Ureter (tissue), 1 donor: ENCODE measurements around the gene NKAIN2. TPM values are rescaled to one million over a fixed set of nuclear protein-coding genes. Genes with fewer than 3 reads are reported as not detected.

ENCODE experiments used
- DNase-seq: peaks from one replicate; pipeline ENCODE4 v3.0.0-alpha.2; 2020; ENCODE audit warnings: low spot score
- total RNA-seq: library from RNA; stranded (reverse); gene quantifications from one replicate; pipeline ENCODE4 v1.2.4, GENCODE V29; 2023
- donor health status: DM: yes; HTN: yes; CAD: no.

The NKAIN2 gene
- 0.73 TPM for total RNA-seq

DNA sequence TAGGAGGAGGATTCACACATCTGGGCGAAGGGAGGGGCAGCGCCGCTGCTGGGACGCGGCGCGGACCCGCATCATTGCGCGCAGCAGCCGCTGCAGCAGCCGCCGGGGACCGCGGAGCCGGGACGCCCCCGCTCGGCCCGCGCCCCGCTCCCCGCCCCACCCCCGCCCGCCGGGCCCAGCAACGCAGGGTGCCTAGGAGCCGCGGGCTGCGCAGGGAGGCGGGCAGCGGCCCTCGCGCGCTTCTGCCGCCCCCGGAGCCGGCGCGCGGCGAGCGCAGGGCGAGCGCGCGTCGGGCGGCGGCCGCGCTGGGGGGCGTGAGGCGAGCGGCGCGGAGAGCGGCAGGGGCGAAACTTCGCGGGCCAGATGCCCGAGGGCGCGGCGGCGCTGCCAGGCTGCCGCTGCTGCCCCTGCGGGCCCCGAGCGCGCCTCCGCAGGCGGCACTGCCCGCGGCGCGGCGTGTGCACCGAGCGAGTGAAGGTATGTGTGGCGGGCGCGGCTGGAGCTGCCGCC lies at the start of gene NKAIN2:
NKAIN2 (plus strand) TSS at position 362 of the 510 bp plus-strand sequence.
- no peak for DNase-seq

DNA sequence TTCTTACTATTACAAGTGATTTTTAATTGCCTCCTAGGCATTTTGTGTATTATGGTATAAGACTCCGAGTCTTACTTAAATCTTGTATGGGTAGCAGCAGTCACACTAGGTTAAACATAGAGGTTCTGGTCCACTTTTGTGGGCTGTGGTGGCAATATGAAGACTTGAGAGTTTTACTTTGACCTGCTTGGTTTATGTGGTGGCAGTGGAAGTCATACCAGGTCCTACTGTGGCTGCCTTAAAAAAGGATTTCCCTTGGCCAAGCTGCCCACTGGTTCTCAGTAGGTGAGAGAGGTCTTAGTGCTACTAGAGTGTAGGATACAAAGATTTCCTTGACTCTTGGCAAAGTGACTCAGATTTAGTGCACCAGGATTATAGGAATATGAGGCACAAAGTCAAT lies 44.2 kb upstream of the NKAIN2 start:
- no peak for DNase-seq

DNA sequence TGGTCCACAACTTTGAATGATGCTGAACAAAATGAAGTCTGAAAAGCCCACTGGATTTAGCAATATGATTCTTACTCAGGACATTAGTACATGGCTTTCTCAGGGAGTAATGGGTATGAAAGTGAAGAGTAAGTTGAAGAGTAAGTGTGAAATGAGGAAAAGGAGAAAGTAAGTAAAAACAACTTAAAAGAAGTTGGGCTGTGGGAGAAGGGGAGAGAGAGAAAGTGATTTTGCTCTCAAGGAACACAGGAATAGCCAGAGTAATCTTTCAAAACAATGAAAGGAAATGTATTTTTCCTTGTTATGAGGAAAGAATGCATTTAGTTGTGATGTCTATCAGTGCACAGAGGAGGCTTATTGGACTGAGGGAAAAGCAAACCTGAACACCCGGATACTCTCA lies 39.8 kb upstream of the NKAIN2 start:
- DNase-seq, result no peak

DNA sequence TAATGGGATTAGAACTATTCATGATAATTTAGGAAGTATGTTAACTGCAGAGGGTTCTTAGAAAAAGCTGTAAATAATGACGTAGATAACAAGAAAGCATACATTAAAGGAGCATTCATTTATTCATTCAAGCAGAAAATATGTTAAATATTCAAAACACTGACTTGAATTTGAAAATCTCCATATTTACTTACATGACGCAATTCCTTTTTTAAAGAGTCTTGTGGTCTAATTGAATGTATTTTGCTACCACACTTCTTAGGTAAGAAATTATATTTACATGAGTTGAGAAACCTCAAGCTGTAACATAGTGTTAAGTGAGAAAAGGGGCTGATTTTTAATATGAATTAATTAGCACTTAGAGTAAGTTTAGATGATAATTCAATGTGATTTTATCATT lies 38.9 kb upstream of the NKAIN2 start:
- no peak for DNase-seq

DNA sequence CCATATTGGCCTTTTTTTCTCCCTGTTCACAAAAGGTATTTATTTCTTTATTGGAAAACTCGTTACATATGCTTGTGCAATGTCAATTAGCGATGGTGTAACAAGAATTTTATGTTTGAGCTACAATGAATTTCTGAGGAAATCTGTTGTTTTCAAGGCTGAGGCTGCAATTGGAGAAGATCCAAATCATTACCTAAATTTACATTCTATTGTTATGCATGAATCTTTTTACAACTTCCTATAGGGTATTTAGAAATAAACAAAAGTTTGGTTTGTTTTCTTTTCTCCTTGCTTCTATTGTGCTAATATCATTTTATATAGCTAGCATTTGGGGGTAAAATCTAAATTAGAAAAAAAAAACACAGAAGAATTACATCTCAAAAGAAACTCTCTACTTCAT lies 34.7 kb upstream of the NKAIN2 start:
- no peak for DNase-seq

DNA sequence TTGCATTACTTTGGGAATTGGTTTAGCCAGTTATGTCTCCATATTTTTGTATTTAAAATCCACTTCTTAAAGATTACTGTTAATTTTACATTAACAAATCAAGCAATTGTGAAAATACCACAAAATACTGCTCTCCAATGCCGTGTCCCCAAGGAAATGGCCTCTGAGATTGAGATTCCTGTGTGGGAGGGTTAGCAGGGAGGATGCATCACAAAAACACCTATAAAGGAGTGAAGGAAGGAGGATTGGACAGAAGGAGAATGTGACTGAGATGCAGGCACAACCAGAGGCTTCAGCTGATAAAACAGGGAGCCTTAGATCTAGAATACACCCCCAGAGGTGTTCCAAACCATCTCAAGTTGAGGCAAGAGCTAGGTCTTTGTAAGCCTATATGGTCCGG lies 34.2 kb upstream of the NKAIN2 start:
- DNase-seq, result no peak

DNA sequence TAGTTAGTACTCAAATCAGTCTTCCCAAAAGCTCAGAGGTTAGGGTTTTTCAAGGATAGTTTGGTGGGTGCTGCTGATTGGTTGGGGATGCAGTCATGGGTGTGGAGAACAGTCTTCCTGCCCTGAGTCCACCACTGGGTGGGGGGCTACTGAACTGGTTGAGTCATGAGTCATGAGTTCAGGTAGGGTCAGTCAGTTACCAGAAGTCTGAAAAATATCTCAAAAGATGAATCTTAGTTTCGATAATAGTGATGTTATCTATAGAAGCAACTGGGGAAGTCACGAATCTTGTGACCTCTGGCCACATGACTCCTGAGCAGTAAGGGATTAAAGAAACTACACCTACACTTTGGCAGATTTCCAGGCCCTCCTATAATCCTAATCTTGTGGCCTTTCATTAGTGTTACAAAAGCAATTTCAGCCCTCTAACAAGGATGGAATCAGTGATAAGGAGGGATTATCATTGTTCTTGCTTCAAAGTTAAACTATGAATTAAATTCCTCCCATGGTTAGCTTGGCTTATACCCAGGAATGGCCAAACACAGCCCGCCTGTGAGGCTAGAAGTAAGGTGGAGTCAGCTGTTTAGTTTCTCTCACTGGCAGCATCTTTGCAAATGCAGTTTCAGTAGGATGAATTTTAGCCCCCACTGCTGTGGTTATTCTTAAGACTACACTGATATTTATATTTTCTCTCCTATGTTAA lies 33.3 kb upstream of the NKAIN2 start:
- DNase-seq, result no peak

DNA sequence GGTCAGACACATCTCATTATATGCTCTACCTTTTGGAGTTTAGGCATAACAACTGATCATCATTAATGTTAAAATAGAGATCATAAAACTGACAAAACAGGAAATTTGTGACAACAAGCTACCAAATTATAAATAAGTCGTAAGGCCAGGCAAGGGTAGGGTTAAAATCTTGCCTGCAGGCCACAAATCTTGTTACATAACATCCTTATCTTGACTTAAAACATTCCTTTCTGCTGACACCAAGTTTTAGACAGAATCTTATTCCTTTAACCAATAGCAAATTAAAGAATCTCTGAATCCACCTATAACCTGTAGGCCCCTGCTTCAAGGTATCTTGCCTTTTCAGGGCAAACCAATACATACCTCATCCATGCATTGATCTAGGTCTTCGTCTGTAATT lies 32.5 kb upstream of the NKAIN2 start:
- DNase-seq, result no peak

DNA sequence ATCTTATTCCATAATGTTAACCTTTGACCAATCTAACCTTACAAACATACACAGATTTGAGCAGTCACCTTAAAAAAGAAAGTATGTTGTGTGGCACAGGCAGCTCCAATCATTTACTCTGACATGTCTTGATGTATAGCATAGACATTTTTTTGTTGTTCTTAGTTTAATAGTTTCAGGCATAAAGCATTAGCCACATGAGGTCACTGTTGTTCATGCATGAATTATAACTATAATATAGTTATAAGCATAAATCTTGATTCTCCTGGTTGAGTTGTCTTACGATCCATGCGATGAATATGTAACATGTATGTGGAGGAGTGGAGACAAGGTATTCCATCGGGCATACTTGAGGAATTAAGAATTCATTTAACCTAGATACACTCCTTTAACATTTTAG lies 26.1 kb upstream of the NKAIN2 start:
- no peak for DNase-seq

DNA sequence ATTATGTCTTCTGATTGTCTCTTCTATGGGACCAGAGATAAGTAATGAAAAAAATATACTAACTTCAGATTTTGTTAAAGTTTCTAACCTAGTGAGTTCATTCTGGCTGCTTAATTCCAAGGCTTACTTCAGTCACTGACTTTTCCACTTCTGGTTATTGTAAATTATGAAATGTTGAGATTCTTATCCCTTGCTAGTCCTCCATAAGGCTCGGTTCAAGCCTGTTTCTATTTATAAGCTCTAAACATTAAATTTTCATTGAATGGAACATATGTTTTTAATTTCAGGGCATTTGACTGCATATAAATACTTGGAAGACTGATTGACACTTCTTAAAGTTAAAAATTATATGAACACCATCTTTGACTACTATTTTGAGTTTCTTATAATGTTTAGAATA lies 23.6 kb upstream of the NKAIN2 start:
- no peak for DNase-seq

DNA sequence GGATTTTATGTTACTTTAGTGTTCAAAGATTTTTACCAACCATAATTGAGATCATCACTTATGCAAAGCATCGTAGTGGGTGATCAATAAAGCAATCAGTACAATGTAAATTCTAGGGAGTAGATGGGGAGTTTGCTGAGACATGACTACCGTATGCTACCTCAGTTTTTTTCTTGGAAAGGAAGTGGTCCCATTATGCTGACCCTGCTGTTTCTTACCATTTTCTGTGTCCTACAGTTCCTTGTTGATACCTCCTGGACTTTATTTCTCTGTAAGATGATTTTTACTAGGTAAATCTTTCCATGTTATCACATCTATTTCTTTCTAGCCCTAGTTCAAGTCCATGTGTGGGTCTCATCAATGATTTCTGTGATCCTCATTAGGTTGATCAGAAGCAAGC lies 19.3 kb upstream of the NKAIN2 start:
- DNase-seq, result no peak

DNA sequence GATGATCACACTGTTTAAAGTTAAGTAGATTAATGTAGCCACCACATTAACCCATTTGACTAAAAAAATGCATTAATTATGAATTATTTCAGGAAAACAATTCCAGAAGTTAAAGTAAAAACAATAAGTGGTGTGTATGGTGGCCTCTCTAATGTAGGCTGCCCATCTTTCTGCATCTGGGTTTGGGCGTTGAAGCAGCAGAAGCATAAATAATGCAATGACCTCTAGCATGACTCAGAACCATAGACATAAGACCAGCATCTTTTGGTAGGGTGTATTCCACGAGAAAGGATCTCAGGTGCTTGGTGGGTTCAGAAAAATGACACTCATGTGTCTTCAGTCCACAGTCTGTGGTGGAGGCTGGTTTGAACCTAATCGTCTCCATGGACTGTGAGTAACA lies 18.6 kb upstream of the NKAIN2 start:
- DNase-seq, result no peak

DNA sequence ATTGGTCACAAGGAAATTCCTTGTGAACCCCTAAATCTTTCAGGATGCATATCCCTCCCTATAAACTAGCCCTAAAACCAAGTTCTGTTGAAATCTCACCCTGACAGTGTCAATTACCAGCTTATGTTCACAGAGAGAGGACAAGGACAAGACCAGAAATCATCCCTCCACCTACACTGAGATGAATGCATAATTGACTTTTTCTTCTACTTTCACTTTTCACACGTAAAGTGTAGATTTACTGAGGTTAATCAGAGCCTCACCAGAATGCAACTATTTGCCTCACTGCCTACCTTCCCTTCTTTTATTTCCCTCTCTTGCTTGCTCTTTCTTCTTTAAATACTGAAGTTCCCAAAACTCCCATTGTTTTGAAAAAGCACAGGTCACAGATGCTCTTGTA lies 15.3 kb upstream of the NKAIN2 start:
- DNase-seq, result no peak

DNA sequence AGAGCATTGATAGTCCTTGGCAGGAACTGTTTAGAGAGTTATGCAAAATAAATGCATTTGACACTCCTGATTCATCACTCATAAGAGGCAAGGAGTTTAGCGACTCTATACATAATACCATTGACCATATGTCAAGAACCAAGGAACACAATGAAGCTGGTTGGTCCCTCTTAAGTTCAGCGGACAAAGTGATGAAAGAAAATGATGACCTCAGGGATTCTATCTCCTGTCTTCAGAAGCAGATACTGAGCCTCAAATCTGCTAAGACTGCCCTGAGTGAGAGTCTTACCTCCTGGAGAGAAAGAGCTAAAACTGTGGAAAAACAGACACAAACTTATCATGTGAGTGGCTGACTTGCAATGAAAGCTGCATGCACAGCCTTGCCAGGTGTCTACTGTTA lies 9.5 kb upstream of the NKAIN2 start:
- DNase-seq, result no peak

DNA sequence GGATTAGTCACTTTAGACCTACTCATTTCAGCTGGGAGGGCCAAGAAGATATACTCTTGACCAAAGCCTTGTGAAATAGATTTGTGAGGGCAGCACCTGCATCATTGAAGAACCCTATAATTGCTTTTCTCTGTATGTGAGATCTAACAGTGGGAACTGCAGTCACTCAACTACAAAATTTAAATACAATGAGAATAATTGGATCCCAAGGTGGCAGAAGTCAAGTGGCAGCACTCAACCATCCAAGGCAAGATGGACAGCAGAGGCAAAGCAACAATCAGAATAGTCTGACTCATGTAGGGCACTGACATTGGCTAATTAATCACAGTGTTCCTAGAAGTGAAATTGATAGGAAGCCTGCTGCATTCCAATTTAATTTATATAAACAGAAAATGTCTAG lies 8.9 kb upstream of the NKAIN2 start:
- DNase-seq, result no peak

DNA sequence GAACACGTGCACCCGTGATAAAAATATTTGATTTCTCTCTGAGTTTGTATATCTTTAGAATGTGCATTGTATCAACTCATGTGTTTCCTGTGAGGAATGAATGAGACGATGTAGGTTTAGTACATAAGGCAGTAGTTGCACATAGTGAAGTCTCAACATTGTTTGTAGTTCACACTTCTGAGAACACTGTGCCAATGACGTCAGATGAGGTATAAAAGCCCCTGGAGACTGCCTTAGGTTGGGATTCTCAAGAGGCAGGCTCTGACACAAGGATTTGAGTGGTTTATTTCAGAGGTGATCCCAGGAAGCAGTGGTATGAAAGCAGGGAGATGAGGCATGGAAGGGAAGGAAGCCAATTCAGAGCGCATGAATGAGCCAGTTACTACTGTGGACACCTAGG lies 2.6 kb upstream of the NKAIN2 start:
- DNase-seq, result no peak

DNA sequence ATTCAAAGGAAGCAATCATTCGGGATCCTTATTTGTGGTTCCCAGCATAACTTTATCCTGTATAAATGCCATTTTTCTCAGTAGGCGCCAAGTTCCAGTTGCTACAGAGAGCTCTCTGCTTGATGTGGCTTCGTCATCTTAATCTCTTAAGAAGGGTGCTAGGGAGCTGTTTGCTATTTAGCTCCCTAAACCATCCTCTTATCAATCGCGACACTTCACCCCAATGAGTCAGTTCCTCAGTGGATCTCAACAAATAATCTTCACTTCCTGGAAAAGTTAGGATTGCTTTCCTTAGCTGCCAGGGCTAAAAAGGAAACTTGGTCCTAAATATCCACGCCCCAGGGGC lies 1.3 kb upstream of the NKAIN2 start:
- DNase-seq, result no peak

DNA sequence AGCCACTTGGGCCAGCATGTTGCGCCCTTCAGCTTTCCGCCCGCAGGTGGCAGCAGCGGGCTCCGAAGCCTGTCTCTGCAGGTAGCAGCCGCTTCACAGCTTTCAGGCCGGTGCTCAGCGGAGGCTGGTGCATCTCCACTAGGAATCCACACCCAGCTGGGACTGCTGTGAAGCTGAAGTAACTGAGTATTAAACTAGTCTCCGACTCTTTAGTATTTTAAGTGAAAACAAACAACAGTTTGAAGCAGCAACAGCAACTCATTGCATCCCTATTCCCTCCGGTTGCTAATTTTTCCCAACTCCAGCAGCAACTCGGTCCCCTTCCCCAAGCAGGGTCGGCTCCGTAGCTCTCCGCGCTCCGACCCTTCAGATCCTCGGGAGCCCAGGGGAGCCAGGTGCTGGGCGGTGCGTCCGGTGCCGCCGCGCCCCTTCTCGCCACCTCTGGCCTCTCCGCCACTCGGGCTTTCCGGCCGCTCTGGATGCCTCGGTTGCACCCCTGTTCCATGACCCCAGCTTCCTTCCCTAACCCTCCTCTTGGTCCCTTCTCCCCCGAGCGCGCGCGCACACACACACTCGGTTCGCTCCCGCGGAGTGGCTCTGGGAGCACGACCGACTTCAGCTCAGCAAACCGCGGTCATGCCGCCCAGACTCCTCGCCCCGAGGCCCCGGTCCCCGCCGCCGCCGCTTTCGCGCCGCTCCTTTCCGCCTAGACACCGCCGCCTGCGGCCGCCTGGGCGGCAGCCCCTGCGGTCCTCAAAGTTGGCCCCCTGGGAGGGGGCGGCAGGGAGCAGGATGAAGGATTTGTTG lies 765 bp upstream of the NKAIN2 start:
- DNase-seq, result peak; percentile 80

DNA sequence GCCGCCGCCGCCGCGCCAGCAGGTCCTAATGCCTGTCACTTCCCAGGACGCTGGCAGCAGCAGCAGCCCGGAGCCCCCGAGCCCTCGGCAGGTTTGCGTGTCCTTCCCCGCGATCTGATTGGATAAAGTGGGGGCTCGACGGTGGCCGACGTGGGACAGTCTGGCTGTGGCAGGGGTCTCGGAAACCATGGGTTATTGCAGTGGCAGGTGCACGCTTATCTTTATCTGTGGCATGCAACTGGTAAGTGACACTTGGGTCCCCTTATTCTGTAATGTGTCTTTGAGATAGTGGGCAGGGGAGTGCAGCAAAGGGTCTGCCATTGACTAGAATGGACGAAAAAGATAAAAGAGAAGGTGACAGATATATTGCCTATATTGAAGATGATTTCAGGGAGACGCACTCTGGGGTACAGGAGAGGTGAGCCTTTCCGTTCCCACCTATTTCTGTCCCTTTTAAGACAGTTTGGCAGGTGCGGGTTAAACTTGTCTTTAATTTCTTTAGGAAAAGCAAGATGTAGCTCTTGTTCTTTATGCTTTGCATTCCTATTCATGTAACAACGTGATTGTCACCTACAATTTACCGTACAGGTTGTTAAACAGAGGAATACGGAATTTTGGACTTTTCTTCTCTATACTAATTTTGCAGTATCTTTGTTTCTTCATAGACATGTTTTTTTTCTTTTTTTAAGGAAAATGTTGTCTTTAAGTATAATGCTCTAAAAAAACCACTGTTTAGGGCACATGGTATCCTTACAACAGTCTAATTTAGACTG lies 535 bp downstream of the NKAIN2 start:
- no peak for DNase-seq

DNA sequence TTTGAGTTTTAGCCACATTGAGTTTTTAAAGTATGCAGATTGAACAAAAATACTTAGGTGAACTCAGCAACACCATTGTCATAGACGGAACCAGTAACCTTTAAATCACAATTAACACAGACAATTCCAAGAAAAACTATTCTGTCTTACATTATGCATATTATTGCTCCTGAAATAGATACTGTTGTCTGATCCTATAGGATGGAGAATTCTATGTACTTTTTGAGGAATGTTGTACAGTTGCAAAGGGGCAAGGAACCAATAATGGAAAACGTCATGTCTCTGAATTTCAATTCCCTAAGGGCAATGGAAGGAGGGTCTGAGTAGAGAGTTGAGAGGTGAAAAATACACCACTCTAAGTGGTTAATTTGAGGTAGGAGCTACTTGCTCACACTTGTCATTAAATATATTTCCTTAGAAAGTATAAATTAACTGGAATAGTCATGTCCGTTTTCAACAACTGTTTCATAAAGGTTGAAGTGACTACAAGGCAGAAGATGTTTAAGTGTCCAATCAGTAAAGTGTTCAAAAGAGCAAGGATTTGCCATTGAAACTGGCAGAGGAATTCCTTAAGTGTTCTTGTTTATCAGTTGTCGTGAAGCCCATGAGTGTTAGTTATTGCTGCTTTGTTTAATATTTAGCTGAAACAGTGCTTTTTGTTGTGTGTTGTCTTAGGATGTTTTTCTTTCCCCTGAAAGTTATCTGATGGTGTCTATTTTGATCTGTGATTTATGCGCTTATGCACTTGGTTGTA lies 1.3 kb downstream of the NKAIN2 start:
- no peak for DNase-seq

DNA sequence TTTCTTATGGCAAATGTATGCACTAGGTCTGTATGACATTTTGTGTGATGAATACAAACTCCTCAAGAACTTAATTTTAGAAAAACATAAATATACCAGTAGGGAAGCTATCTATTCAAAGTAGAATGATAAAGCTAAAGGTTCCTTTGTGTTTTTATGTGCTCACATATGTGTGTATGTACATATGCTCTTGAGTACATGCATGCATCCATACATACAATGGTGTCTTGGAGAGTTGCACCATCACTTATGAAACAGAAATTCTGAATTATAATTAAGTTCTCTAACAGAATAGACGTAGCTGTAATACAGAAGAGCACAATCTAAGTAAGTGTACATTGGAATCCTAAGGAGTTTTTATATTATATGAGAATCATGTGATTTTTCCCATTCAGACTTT lies 2.3 kb downstream of the NKAIN2 start:
- DNase-seq, result no peak

DNA sequence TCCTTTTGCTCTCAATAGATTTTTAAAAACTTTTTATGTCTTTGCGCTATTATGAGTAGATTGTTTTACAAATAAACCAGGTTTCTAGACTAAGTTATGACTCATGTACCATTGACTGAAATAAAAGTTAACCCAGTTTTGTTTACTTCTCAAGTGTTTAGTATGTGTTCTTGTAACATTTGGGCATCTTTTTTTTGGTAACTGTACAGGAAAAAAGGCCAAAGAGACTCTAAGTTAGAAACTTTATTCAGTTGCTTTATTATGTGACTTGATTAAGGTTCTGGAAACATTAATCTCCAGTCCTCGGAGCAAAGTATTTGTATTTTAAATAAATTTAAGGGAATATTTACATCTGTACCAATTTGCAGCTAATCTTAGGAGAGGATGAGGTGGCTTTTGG lies 2.9 kb downstream of the NKAIN2 start:
- no peak for DNase-seq
